Measurements from ENCODE around the gene AHRR. TPM values are rescaled to one million over a fixed set of nuclear protein-coding genes. Genes with fewer than 3 reads are reported as not detected.

The AHRR gene
- total RNA-seq, 2 donors from 2014 or later: 1.9 to 17.7 TPM

DNA sequence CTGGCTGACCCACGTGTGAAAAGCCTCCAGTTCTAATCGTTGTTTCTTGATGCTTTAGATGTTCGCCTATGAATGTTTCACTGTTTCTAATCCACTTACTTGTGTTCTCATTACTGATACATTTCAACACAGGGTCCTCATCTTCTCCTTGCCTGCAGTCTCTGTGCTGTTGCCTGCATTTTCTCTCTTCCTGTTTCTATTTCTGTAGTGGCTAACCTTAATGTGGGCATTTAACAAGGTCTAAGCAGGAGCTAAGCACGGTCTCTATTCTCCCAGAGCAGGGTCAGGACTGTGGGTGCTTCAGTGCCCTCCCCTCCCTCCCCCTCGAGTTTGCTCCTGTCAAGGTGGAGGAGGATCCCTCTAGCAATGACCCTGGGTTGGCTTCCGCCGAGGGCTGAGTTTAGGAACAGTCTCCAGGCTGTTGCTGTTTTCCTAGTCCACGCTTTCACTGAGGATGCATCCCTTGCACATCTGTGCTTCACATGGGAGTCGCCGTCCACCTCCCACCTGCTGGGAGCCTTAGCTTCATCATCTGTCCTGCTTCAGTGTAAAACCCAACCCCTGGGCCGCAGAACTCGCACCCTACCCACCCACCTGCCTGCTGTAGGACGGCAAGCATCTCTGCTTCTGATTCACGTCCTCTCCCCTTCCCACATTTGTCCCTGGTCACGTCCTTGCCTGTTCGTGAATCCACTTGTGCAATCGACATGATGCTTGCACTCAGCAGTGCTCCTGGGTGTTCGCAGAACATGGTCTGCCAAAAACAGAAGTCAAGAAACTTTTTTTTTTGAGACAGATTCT is 119.1 kb downstream of the AHRR start:
- 82% methylated on average over 18 of the region's 18 CpGs for WGBS
- intact Hi-C loops (cut with DNase I): no loop called here

GRCh38 chr5:441996-442334 is 120.5 kb downstream of the AHRR start:
- intact Hi-C loops (cut with DNase I): no loop called here
- Histone ChIP-seq H3K9me3 (no peaks in the 10 kb centered on the region), H3K27me3 (replicated peaks; ENCODE audit: insufficient read depth) (no peaks in the 10 kb centered on the region), H3K36me3 (peaks cover 0 to under 1% of the 10 kb centered on the region in 2 donors), H3K4me3 (peak overlapping the region in 1 of 2 donors; percentile 72), H3K4me1 (replicated peaks) (peaks cover 6% of the 10 kb centered on the region), H3K27ac (no peak overlapping the region)
- no peak for DNase-seq (ENCODE audit: low spot score)
- WGBS: 91% methylated on average over 5 of the region's 5 CpGs
- no peak for TF ChIP-seq POLR2AphosphoS5 (IDR thresholded peaks at IDR 0.05)
- TF ChIP-seq POLR2A (IDR thresholded peaks at IDR 0.05): no peak

More for the DNA sequence above, 119.1 kb downstream of the AHRR start:
- no peak for DNase-seq (ENCODE audit: low spot score)
- H3K36me3 ChIP-seq: no peaks in the 10 kb centered on the region
- no peak overlapping the region for H3K27ac ChIP-seq
- TF ChIP-seq POLR2A (IDR thresholded peaks at IDR 0.05) (no peak), POLR2AphosphoS5 (IDR thresholded peaks at IDR 0.05) (no peak), CTCF (IDR thresholded peaks at IDR 0.05) (no peak)
- H3K4me3 ChIP-seq: no peak overlapping the region
- no peaks in the 10 kb centered on the region for H3K27me3 ChIP-seq (replicated peaks; ENCODE audit: insufficient read depth)
- peaks cover 6% of the 10 kb centered on the region for H3K4me1 ChIP-seq (replicated peaks)
- H3K9me3 ChIP-seq: no peaks in the 10 kb centered on the region

DNA sequence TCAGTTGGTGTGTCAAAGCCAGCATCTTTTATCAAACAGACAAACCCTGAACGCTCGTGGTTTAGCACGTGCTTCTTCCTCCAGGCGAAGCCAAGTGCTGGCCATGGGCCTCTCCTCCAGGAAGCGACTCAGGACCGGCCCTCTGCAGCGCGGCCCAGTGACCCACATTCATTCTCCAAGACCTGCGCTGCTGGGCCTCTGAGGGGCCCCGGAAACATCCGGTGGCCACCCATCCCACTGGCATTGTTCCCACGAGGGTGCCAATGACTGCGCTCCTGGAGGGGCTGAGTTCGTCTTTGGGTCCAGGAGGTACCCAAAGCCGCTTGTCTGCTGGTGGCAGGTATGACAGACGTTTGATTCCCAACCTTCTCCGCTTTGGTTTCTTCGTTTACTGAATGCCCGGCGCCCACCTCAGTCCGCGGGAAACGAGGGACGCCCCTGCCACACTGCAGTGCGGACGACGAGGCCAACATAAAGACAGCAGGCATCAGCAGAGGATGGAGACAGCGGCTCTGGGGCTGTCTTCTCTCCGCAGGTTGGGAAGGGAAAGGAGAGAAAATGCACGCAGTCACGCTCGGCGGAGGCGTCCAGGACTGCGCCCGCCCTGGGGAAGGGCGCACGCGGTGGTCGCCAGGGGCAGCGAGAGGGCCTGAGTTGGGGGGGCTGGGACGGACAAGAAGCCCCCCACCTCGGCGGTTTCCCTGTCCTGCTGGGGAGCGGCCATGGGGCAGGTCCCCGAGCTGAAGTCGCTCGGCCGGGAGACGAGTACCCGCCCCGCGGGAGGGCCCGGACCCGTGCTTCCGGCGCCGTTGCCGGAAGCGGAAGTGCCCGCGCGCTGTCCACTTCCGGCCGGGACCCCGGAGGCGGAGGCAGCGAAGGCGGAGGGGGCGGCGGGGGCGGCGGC is 121.1 kb downstream of the AHRR start, which contains the start of gene EXOC3:
EXOC3 (plus strand) TSS at position 842 of the 904 bp plus-strand sequence. CDS start 3,030 bp downstream, outside the sequence.
- peak; percentile 54 for DNase-seq (ENCODE audit: low spot score)
- no peaks in the 10 kb centered on the region for H3K9me3 ChIP-seq
- H3K4me1 ChIP-seq (replicated peaks): peaks cover 6% of the 10 kb centered on the region
- H3K4me3 ChIP-seq: peak within 1 kb of the TSS; percentile 72 to 88
- H3K27ac ChIP-seq: peak within 1 kb of the TSS; percentile 60 to 74
- no peaks in the 10 kb centered on the region for H3K27me3 ChIP-seq (replicated peaks; ENCODE audit: insufficient read depth)
- WGBS: 4% methylated on average over 50 of the region's 73 CpGs
- intact Hi-C loops (cut with DNase I): no loop called here
- TF ChIP-seq POLR2A (IDR thresholded peaks at IDR 0.05) (no peak), POLR2AphosphoS5 (IDR thresholded peaks at IDR 0.05) (peak; percentile 76)
- H3K36me3 ChIP-seq: peaks cover 0 to 7% of the 10 kb centered on the region in 2 donors

DNA sequence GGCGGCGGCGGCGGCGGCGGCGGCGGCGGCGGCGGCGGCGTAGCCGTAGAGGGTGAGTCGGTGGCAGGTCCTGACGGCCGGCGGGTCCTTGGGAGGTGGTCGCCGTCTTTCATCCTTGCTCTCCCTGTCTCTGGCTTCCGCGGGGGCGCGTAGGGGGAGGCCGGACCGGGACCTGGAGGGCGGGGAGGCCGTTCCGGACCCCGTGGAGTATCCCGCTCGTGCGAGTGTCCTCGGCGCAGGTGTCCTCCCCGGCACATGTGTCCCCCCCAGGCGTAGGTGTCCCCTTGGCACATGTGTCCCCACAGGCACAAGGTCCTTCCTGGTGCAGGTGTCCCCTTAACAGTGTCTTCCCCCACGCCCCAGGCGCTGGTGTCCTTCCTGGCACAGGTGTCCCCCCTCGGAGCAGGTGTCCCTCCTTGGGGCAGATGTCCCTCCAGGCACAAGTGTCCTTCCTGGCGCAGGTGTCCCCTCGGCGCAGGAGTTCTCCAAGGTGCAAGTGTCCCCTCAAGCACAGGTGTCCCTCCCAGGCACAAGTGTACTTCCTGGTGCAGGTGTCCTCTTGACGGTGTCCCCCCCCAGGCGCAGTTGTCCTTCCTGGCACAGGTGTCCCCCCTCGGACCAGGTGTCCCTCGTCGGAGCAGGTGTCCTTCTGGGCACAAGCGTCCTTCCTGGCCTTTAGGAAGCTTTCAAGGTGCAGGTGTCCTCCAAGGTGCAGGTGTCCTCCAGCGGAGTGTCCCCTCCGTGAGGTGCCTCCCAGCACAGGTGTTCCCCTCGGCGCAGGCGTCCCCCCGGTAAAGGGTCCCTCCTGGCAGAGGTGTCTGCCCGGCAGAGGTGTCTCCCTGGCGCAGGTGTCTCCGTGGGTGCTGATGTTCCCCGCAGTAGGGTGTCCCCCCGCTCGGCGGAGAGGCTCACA is 122.0 kb downstream of the AHRR start:
- intact Hi-C loops (cut with DNase I): no loop called here
- TF ChIP-seq POLR2A (IDR thresholded peaks at IDR 0.05): no peak
- no peak for TF ChIP-seq CTCF (IDR thresholded peaks at IDR 0.05)
- TF ChIP-seq POLR2AphosphoS5 (IDR thresholded peaks at IDR 0.05): no peak
- H3K4me3 ChIP-seq: peak overlapping the region; percentile 72 to 88
- WGBS: 12% methylated on average over 42 of the region's 62 CpGs
- DNase-seq (ENCODE audit: low spot score): no peak
- H3K9me3 ChIP-seq: no peaks in the 10 kb centered on the region
- peak overlapping the region; percentile 60 to 74 for H3K27ac ChIP-seq
- peaks cover 0 to 16% of the 10 kb centered on the region in 2 donors for H3K36me3 ChIP-seq
- peaks cover 6% of the 10 kb centered on the region for H3K4me1 ChIP-seq (replicated peaks)
- H3K27me3 ChIP-seq (replicated peaks; ENCODE audit: insufficient read depth): no peaks in the 10 kb centered on the region

GRCh38 chr5:444226-444625 is 122.7 kb downstream of the AHRR start:
- Histone ChIP-seq H3K4me1 (replicated peaks) (peaks cover 6% of the 10 kb centered on the region), H3K9me3 (no peaks in the 10 kb centered on the region), H3K4me3 (peak overlapping the region; percentile 72 to 88), H3K27me3 (replicated peaks; ENCODE audit: insufficient read depth) (no peaks in the 10 kb centered on the region), H3K36me3 (peaks cover 0 to 17% of the 10 kb centered on the region in 2 donors), H3K27ac (no peak overlapping the region)
- no peak for TF ChIP-seq POLR2AphosphoS5 (IDR thresholded peaks at IDR 0.05)
- DNase-seq (ENCODE audit: low spot score): no peak
- 78% methylated on average over 8 of the region's 8 CpGs for WGBS
- intact Hi-C loops (cut with DNase I): no loop called here
